GM20000 (cell line): ENCODE results near the gene GVQW3.

Source experiments
- DNase-seq: peaks from one replicate; pipeline ENCODE4 v3.0.0; 2012; ENCODE audit warnings: low spot score
- CTCF ChIP-seq: IDR thresholded peaks from 2 replicates; pipeline ENCODE4 v1.5.1; 2012; ENCODE audit warnings: mild to moderate bottlenecking, control low read depth; ENCODE audit errors: extremely low read depth, missing control alignments

GVQW3 gene

GRCh38 chr11:76347466-76347865 is 33.7 kb upstream of the GVQW3 start:
- no peak for TF ChIP-seq CTCF
- no peak for DNase-seq

- no peak for DNase-seq
- no peak for TF ChIP-seq CTCF
Measured at GRCh38 chr11:76348348-76348747, 32.8 kb upstream of the GVQW3 start.

GRCh38 chr11:76355172-76355571 is 26.0 kb upstream of the GVQW3 start:
- no peak for TF ChIP-seq CTCF
- no peak for DNase-seq

- no peak for TF ChIP-seq CTCF
- DNase-seq, result no peak
Measured at GRCh38 chr11:76361374-76361773, 19.7 kb upstream of the GVQW3 start.

GRCh38 chr11:76361776-76362175 is 19.3 kb upstream of the GVQW3 start:
- no peak for TF ChIP-seq CTCF
- no peak for DNase-seq

- DNase-seq, result no peak
- TF ChIP-seq CTCF, result no peak
Measured at GRCh38 chr11:76362716-76363115, 18.4 kb upstream of the GVQW3 start.

- DNase-seq, result no peak
Measured at GRCh38 chr11:76365038-76365679, 16.0 kb upstream of the GVQW3 start.

More at GRCh38 chr11:76365038-76365679, 16.0 kb upstream of the GVQW3 start:
- no peak for TF ChIP-seq CTCF
